ENCODE data around the gene ZNF330. TPM values are rescaled to one million over a fixed set of nuclear protein-coding genes. Genes with fewer than 3 reads are reported as not detected.
A peak's percentile ranks its signal among the peaks of the same experiment; 100 is the strongest.
"Not testable (repeated sequence)": the region's sequence is repeated elsewhere in the genome, so short reads cannot be mapped to it uniquely, and the experiment has no call there.

The ZNF330 gene
- total RNA-seq, result 43.7 TPM
- long read RNA-seq, partial matches to known transcripts, result 0 of 6 reads
- long read RNA-seq, other reads (novel, unspliced or antisense), result 4 of 6 reads

GRCh38 chr4:141220691-141221659 is at the start of gene ZNF330:
Gene ZNF330 (plus strand): TSS chr4:141220895. CDS start chr4:141222372, 1,477 bp downstream.
- peak within 1 kb of the TSS; percentile 92 for H3K27ac ChIP-seq
- no peak for TF ChIP-seq CTCF (IDR thresholded peaks at IDR 0.05)
- no peaks in the 10 kb centered on the region for H3K9me3 ChIP-seq
- peaks cover 29% of the 10 kb centered on the region for H3K36me3 ChIP-seq
- ATAC-seq (peak; percentile 96 to 99), DNase-seq (peak; percentile 91)
- no peaks in the 10 kb centered on the region for H3K27me3 ChIP-seq (ENCODE audit: low read depth)
- H3K4me3 ChIP-seq, result peak within 1 kb of the TSS; percentile 74
- intact Hi-C loops (cut with DNase I), result no loop called here
- peaks cover 31% of the 10 kb centered on the region for H3K4me1 ChIP-seq

- ATAC-seq, result no peak
- DNase-seq, result no peak
- TF ChIP-seq CTCF (IDR thresholded peaks at IDR 0.05), result no peak
- no peaks in the 10 kb centered on the region for H3K36me3 ChIP-seq
- no peak overlapping the region for H3K4me3 ChIP-seq
- H3K27me3 ChIP-seq (ENCODE audit: low read depth), result no peaks in the 10 kb centered on the region
- H3K9me3 ChIP-seq, result no peaks in the 10 kb centered on the region
- H3K4me1 ChIP-seq, result no peaks in the 10 kb centered on the region
- H3K27ac ChIP-seq, result no peak overlapping the region
- intact Hi-C loops (cut with DNase I), result no loop called here
Measured at GRCh38 chr4:141174457-141174856, 46.2 kb upstream of the ZNF330 start.

- no peaks in the 10 kb centered on the region for H3K9me3 ChIP-seq
- no peak overlapping the region for H3K27ac ChIP-seq
- intact Hi-C loops (cut with DNase I), result no loop called here
- no peak for TF ChIP-seq CTCF (IDR thresholded peaks at IDR 0.05)
- ATAC-seq (no peak), DNase-seq (no peak)
- H3K36me3 ChIP-seq, result no peaks in the 10 kb centered on the region
- H3K4me3 ChIP-seq, result no peak overlapping the region
- H3K27me3 ChIP-seq (ENCODE audit: low read depth), result no peaks in the 10 kb centered on the region
- H3K4me1 ChIP-seq, result no peaks in the 10 kb centered on the region
Measured at GRCh38 chr4:141177171-141177570, 43.5 kb upstream of the ZNF330 start.

GRCh38 chr4:141179474-141180373 is 41.0 kb upstream of the ZNF330 start:
- intact Hi-C loops (cut with DNase I), result no loop called here
- Histone ChIP-seq H3K9me3 (no peaks in the 10 kb centered on the region), H3K4me1 (no peaks in the 10 kb centered on the region), H3K27me3 (ENCODE audit: low read depth) (no peaks in the 10 kb centered on the region), H3K4me3 (no peak overlapping the region), H3K36me3 (no peaks in the 10 kb centered on the region), H3K27ac (no peak overlapping the region)
- DNase-seq, result no peak
- TF ChIP-seq CTCF (IDR thresholded peaks at IDR 0.05), result no peak
- no peak for ATAC-seq

- ATAC-seq (no peak), DNase-seq (no peak)
- Histone ChIP-seq H3K4me1 (no peaks in the 10 kb centered on the region), H3K36me3 (no peaks in the 10 kb centered on the region), H3K4me3 (no peak overlapping the region), H3K27me3 (ENCODE audit: low read depth) (no peaks in the 10 kb centered on the region), H3K27ac (no peak overlapping the region), H3K9me3 (no peaks in the 10 kb centered on the region)
- intact Hi-C loops (cut with DNase I), result no loop called here
- TF ChIP-seq CTCF (IDR thresholded peaks at IDR 0.05), result no peak
Measured at GRCh38 chr4:141180991-141181761, 39.5 kb upstream of the ZNF330 start.

GRCh38 chr4:141183491-141183890 is 37.2 kb upstream of the ZNF330 start:
- ATAC-seq; H3K4me1 ChIP-seq; H3K4me3 ChIP-seq; intact Hi-C loops (cut with DNase I); H3K27ac ChIP-seq; H3K27me3 ChIP-seq (ENCODE audit: low read depth); DNase-seq; H3K9me3 ChIP-seq; H3K36me3 ChIP-seq: not testable (repeated sequence)
